ENCODE results near the gene COL17A1. TPM values are rescaled to one million over a fixed set of nuclear protein-coding genes. Genes with fewer than 3 reads are reported as not detected.

COL17A1 gene
- total and polyA plus RNA-seq, 8 donors: 0.18 to 1.5 (median 0.70) TPM; not detected in 4

GRCh38 chr10:104036518-104037260, 49.0 kb downstream of the COL17A1 start:
- FAIRE-seq: no peak

GRCh38 chr10:104036069-104036384, 49.7 kb downstream of the COL17A1 start:
- intact Hi-C loops (cut with DNase I): no loop called here

More at GRCh38 chr10:104036518-104037260, 49.0 kb downstream of the COL17A1 start:
- TF ChIP-seq CTCF (IDR thresholded peaks at IDR 0.05): no peak
- peak in 1 of 6 donors; percentile 46 for DNase-seq
- Histone ChIP-seq H3K27ac (no peak overlapping the region), H3K27me3 (no peaks in the 10 kb centered on the region), H3K36me3 (no peaks in the 10 kb centered on the region), H3K4me3 (no peak overlapping the region), H3K4me1 (no peaks in the 10 kb centered on the region), H3K9me3 (no peaks in the 10 kb centered on the region)
- intact Hi-C loops (cut with DNase I): no loop called here
- 58 to 66% methylated on average over 21 of the region's 21 CpGs for WGBS, 2 donors
- no peak for ATAC-seq

GRCh38 chr10:104035194-104036068, 50.2 kb downstream of the COL17A1 start:
- WGBS, 2 donors: 81 to 85% methylated on average over 18 of the region's 18 CpGs
- intact Hi-C loops (cut with DNase I): no loop called here
- TF ChIP-seq CTCF (IDR thresholded peaks at IDR 0.05): no peak
- DNase-seq: peak in 1 of 6 donors; percentile 64
- no peaks in the 10 kb centered on the region for H3K36me3 ChIP-seq
- no peaks in the 10 kb centered on the region for H3K4me1 ChIP-seq
- no peak overlapping the region for H3K4me3 ChIP-seq
- H3K27ac ChIP-seq: no peak overlapping the region
- peak in 1 of 4 donors; percentile 10 for ATAC-seq
- H3K27me3 ChIP-seq: no peaks in the 10 kb centered on the region
- H3K9me3 ChIP-seq: no peaks in the 10 kb centered on the region
- FAIRE-seq: no peak

More at GRCh38 chr10:104036069-104036384, 49.7 kb downstream of the COL17A1 start:
- H3K4me1 ChIP-seq: no peaks in the 10 kb centered on the region
- TF ChIP-seq CTCF (IDR thresholded peaks at IDR 0.05): no peak
- H3K4me3 ChIP-seq: no peak overlapping the region
- H3K27ac ChIP-seq: no peak overlapping the region
- no peak for FAIRE-seq
- WGBS, 2 donors: 40 to 48% methylated on average over 3 of the region's 3 CpGs
- no peaks in the 10 kb centered on the region for H3K27me3 ChIP-seq
- DNase-seq: no peak
- no peaks in the 10 kb centered on the region for H3K9me3 ChIP-seq
- no peaks in the 10 kb centered on the region for H3K36me3 ChIP-seq
- peak in 2 of 4 donors; percentile 14 to 20 for ATAC-seq

GRCh38 chr10:104034401-104035193, 51.1 kb downstream of the COL17A1 start:
- Histone ChIP-seq H3K4me3 (no peak overlapping the region), H3K36me3 (no peaks in the 10 kb centered on the region), H3K4me1 (no peaks in the 10 kb centered on the region), H3K9me3 (no peaks in the 10 kb centered on the region), H3K27ac (no peak overlapping the region), H3K27me3 (no peaks in the 10 kb centered on the region)
- 66 to 73% methylated on average over 22 to 23 of the region's 23 CpGs for WGBS, 2 donors
- no peak for TF ChIP-seq CTCF (IDR thresholded peaks at IDR 0.05)
- no peak for FAIRE-seq
- peak in 1 of 6 donors; percentile 56 for DNase-seq
- intact Hi-C loops (cut with DNase I): no loop called here
- peak in 1 of 4 donors; percentile 5 for ATAC-seq

Data from pancreas (tissue), 10 donors.